Brain pericyte (primary cell): ENCODE measurements around the gene CCDC110.

ENCODE experiments used
- DNase-seq: peaks from one replicate; pipeline ENCODE4 v3.0.0-alpha.2; 2012; ENCODE audit warnings: low read depth, low spot score

Gene CCDC110

DNA sequence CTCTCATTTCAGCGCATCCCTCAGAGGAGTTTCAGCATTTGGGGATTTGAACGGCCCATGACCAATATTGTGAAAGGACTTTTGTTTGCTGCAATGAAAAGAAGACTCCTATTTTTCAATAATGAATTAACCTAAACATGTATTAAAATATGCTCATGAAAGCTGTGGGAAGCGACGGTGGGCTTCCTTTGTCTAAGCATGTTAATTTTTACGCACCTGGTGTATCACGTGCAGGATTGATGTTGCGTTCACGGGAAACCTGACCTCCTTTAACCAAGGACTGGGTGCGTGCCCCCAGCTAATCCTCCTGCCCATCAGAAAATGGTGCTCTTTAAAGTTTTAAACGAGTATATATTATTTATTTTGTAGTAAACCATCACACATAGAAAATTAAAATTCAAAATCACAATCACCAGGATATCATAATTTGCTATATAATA lies 590 bp upstream of the CCDC110 start:
- DNase-seq: no peak

DNA sequence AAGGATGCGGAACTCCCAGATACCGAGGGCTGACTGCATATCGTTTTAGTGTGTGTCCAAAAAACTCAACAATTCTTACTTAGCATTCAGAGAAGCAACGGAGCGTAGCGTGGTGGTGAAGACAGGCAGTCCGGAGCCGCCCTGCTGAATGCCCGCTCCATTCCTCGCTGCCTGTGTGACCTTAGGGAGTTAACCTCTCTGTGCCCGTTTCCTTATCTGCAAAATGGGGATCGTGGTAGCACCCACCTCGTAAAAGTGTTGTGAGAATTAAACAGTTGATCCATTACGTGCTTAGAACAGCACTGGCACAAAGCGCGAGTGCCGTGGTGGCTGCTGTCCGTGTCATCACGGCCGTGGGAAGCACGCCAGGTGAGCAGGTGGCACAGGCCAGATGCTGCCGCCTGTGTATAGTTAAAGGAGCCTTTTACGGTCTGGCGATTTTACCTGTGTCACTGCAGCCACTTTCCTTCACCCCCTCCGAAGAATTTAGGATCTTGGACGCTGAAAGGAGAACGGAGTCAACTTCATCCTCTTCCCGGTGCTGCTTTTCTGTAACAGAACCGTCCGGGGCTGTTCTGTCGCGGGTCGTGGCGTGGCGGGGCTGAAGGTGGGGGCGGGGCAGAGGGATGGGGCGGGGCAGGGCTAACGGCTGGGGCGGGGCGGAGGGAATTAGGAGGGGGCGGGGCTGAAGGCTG lies 885 bp downstream of the CCDC110 start:
- DNase-seq: no peak

DNA sequence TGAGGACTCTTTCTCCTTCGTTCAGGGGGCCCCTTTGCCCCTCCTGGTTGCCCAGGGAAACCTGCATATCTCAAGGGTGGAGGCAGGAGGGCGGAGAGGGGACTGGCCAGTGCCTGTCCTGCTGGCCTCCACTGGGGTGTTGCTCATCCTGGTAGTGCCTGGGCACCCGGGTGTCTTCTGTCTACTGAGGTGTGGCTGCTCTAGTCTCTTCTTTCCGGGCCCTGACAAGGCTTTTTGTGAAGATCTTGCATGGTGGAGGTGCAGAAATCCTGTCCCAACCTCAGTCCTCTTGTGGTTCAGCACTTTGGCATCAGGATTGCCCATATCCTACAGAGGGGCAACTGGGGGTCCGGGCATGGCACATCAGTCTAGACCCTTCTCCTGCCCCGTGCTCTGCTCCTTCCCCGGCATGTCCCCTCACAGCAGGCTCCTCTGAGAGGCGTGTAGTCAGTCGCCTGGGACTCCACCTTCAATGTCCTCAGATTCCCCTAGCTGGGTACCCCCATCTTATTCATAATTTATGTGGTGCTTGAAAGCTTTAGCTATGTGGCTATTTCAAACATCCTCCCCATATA lies 1.9 kb downstream of the CCDC110 start:
- no peak for DNase-seq

DNA sequence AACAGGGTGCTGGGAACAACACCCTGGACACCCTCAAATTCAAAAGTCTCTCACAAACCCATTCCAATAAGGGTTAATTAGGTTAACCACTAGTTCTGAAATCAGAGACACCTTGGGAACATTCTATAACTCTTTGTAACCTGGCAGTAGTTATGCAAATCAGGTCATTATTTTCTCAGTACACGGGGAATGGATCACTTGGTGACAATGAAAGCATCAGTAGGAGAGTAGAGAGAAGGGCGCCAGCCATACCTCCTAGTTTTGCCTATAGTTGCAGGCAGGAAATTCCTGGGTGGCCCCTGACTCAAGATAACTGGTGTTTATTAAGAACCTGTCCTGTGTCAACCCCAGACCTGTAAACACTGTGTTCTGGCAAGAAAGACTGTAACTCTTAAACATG lies 2.5 kb downstream of the CCDC110 start:
- DNase-seq: no peak

DNA sequence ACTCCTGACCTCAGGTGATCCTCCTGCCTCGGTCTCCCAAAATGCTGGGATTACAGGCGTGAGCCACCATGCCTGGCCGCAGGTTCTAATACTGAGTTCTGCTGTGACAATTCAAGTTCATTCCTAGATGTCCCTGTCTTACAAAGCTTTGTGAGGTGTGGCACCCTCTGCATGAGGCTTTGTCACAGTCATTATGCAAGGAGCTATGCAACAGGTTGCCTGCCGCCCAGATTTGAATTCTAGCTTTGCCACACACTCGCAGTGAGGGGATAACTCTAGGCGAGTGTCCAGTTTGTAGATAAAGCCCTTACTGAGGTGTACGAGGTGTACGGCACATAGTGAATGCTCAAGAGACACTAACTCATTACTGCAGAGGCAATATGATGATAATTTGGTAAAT lies 3.5 kb downstream of the CCDC110 start:
- DNase-seq: no peak

DNA sequence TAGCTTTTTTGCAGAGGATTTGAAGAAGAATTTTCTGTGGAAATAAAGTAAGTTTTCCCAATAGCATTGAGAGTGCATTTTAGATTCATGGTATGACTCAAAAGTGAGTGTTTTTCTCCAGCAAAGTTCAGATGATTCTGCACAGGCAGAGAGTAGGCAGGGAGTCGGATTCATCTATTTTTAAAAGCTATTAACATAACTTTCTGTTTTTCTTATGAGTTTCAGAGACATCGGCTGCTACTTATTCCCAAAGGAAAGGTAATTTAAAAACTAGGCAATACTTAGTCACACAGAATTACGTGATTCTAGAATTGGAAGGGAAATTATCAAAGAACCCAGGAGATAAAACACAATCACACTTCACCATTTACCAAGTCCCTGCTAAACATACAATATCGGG lies 4.4 kb downstream of the CCDC110 start:
- no peak for DNase-seq

DNA sequence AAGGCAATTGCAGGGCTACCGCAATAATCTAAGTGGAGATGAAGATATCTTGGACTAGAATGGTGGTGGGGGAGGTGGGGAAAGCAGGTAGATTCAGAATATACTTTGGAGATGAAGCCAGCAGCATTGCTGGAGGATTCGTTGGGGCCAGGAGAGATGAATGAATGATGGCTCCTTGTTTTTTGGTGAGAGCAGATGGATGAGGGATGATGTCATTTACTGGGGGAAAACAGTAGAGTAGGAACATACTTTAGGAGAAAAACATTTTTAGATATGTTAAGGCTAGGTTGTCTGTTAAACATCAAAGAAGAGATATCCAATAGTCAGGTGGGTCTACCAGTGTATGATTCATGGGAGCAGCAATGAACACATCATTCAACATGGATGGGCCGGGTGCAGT lies 5.8 kb downstream of the CCDC110 start:
- DNase-seq: no peak

DNA sequence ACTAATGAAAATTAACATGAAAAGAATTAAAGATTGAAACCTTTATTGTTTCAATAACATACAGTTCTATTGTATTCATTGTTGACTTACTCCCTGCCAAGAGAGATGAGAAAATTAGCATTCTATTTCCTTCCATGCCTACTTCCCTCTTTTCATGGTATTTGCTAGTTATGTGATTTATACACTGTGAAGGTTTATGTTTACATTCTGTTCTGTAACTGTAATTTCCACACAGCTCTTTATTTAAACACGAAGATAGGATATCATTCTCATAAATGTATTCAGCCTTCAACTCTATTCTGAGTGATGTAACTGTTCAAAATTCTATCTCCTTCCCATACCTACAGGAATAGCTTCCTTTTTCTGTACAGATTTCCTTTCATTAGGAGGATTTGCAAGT lies 6.6 kb downstream of the CCDC110 start:
- no peak for DNase-seq

DNA sequence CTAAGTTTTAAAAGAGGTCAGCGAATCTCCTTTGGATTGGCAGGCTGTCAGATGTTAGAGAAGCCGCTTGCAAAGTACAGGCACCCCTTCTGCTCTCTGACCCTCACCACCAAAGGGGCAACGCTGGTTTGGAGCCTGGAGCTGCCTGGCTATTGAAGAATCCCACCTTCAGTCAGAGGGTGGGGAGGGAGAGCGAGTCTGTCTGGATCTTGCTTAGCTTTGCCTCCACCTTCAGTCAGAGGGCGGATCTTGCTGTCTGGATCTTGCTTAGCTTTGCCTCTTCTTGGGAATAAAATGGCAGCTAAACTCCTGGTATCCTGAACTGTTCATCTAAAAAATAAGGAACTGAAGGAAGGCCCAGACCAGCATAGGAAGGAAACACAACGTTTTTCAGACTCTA lies 7.3 kb downstream of the CCDC110 start:
- DNase-seq: no peak

DNA sequence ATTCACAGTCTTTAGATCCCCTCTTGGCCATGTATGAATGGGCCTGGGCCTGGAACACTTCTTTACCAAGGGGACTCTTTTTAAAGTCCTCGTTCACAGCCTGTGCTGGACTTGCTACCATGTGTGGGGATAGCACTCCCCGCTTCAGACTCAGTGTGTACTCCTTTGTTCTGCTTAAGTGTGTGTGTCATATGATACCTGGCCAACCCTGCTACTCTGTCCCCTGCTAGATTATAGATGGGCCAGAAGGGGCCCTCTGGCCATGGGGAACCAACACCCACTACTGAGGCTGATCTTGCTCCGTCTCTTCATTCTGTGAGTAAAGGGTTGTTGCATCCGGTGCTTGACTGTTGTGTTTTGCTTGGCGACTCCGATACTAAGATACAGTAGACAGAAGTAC lies 8.0 kb downstream of the CCDC110 start:
- no peak for DNase-seq

DNA sequence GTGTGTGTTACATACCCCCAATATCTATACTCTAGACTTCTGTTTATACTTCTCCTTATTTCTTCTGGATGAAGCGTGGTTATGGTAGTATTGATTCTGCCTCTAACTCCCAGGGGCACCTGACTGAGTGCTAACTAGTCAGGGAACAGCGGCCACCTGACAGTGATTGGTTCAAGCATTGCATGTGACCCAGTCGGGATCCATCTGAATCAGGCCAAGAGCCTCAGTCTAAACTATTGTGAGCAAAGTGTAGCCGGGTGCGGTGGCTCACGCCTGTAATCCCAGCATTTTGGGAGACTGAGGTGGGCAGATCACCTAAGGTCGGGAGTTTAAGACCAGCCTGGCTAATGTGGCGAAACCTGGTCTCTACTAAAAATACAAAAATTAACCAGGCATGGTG lies 10.0 kb downstream of the CCDC110 start:
- DNase-seq: no peak

DNA sequence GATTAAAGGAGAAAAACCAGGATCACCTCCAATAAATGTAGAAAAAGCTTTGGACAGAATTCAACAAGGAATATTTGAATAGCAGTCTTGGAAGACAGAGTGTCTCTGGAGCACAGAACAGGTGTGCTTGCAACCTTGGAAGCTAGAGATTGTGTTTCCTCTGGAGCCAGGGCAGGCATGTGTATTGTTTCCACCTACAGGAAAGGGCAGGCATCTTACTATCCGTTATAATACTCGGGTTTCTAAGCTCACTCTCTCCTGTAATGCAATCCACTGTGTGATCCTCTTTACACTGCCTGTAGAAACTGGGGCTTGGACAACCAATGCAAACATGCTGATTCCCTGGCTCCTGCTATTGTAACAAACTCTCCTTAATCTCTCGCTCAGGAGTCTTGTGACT lies 14.4 kb downstream of the CCDC110 start:
- DNase-seq: no peak

DNA sequence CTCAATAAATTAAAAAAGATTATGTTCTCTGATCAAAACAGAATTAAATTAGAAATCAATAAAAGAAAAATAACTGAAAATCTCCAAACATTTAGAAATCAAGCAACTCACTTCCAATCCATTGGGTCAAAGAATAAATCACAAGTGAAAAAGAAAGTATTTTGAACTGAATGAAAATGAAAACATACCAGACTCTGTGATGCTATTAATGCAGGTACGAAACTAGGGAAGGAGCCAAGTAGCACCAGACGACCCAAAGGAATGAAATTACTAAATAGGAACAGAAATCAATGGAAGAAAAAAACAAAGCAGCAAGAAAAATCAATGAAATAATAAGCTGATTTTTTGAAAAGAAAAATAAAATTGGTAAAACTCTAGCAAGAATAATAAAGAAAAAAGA lies 15.4 kb downstream of the CCDC110 start:
- no peak for DNase-seq

DNA sequence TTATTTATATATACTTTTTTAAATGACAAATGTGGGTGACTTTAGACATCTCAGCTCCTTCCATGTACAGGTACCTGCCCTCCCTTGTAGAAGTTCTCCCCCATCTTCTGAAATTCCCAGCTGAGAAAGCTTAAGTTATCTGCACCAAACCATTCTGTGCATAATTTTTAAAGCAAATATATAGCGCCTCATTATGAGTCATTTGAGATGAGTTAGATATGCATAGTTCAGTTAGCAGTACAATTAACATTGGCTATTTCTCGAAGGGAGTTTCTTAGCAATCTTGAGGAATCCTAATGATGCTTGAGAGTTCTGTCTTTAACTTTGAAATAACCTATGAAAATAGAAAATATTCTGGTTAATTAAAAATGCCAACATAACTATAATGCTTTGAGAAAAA lies 26.3 kb downstream of the CCDC110 start:
- DNase-seq: no peak

DNA sequence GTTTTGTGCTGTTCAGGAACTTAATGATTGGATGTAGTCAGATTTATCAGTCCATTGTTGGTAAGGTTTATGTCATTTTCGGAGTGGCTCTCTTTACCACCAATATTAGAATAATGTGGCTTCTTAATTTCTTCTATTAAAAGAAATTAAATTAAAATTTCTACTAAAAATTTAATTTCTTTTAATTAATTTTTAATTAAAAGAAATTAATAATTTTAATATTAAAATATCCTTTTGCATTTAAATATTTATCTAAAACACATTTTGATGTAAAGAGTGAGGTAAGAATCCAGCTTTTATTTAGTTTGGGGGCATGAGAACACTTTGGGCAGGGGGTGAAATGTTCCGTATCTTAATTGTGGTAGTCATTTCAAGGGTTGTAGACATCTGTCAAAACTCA lies 30.1 kb downstream of the CCDC110 start:
- DNase-seq: no peak

DNA sequence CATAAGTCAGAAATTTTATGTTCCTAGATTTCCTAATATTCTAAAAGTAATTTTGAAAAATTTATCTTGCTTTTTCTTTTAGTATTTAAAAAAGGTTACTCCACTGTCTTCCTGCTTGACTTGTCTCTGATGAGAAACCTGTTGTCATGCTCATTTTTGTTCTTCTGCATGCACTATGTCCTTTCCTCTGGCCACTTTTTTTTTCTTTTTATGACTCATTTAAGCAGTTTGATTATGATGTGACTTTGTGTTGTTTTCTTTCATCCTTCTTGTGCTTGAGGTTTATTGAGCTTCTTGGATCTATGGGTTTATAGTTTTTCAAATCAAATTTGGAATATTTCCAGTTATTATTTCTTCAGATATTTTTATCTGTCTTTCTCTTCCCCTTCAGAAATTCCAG lies 33.7 kb downstream of the CCDC110 start:
- DNase-seq: no peak

DNA sequence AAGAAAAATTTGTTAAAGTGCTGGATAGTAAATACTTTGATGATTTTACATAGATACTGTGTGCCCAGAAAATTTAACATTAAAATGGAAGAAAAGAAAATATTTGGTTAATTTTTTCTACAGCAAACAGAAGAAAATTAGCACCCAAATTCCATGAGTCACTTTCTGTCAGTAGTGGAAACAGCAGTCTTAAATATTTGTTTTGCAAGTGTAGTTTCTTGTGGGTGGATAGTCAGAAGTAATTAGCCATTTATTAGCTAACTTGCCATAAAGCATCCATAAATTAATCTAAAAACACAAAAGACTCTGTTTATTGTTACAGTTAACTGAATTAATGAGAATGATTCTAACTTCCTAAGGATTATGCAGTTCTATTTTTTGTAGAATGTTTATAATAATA lies 36.1 kb downstream of the CCDC110 start:
- DNase-seq: no peak

DNA sequence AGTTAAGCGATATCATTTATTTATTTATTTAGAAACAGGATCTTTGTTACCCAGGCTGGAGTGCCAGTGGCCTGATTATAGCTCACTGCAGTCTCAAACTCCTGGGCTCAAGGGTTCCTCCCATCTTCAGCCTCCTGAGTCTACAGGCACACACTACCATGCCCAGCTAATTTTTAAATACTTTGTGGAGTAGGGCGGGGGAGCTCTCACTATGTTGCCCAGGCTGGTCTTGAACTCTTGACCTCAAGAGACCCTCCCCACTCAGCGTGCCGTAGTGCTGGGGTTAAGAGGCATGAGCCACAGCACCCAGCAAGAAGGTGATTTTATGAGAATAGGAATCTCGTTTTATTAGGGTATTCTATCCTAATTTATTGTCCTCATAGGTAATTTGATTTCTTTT lies 41.9 kb downstream of the CCDC110 start:
- no peak for DNase-seq

DNA sequence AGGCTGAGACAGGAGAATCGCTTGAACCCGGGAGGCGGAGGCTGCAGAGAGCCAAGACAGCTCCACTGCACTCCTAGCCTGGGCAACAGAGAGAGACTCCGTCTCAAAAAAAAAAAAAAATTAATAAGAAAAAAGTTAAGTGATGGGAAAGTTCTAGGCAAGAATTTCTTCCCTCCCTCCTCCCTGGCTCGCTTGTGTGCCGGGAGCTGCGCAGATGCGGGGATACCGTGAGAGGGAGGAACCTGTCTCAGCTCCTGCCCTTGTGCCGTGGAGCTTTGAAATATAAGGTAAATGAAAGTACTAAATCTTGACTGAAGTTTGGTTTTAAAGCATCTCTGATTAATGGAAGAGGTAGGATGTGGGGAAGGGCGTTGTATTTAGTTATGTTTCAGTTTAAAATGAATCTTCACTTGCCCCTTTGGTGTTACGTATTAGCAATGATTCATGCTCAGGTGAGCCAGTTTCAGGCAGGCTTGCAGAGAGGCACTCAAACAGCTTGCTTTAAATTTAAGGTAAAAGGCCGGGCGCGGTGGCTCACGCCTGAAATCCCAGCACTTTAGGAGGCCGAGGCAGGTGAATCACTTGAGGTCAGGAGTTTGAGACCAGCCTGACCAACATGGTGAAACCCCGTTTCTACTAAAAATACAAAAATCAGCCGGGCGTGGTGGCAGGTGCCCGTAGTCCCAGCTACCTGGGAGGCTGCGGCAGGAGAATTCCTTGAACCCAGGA lies 44.4 kb downstream of the CCDC110 start:
- no peak for DNase-seq

DNA sequence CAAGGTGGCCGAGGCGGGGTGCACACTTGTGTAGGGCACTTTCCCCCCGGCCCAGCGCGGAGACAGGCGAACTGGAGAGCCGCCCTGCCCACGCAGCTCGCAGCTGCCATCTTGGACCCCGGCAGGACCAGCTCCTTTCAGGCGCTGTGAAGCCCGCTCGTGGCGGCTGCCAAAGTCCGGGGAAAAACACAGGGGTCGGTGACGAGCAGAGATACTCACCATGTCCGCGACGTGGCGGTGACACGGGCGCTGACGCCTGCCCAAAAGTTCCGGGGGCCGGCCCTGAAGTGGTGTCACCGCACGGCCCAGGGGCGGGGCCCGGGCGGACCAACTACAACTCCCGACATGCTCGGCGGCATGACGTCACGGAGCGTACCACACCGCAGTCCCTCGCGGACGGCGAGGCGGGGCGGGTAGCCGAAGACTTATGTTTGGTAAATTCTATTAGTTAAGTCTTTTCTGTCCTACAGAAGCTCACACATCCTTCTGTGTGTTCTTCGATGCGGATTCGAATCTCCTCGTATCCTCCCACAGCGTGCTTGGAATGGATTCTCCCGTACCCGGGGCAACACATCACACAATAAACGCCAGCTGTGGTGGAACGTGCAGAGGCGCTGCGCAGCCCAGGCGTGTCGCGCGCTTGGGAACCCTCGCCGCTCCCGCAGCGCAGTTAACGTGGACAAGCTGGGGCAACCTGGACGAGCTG lies 45.7 kb downstream of the CCDC110 start, which contains the start of gene UFSP2:
TSS of gene UFSP2 (minus strand) at position 318 of the 706 bp plus-strand sequence. CDS start at position 222, 96 bp downstream.
- peak; percentile 87 for DNase-seq

DNA sequence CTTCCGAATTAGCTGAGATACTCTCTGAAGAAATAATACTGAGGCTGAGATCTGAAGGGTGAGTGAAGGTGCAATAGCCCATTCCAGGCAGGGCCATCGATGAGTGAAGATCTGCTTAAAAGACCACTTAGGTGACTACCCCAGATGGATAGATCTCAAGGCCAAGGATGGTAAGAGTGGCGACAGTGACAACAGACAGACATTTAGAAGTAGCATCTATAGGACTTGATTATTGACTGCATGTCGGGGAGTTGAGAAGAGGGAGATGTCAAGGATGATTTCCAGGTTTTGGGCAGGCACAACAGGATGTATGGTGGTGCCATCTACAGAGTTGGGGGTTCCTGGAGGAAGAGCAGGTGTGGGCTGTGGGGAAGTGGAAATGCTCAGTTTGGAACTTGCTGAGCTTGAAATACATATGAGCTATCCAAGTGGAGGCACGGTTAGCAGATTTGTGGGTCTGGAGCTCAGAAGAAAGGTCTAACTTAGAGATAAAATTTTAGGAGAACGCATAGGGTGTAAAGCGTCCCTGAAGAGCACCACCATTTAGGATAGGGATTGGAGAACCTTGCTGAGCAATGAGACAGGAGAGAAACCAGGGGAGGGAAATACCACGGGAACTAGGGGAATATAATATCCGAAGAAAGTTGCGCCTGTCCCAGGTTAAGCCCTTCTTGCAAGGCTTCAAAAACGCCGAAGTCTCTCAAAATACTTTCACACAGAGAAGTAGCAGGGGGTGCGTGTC lies 46.5 kb downstream of the CCDC110 start:
- DNase-seq: no peak
